DMS 273 treated with DMSO at 0.1 percent for 48 hours (cell line): ENCODE data around the gene NTRK2.

ENCODE experiments used
- DNase-seq: peaks from one replicate; lab custom pipeline; 2025; lab: John Stamatoyannopoulos, UW

Gene NTRK2

DNA sequence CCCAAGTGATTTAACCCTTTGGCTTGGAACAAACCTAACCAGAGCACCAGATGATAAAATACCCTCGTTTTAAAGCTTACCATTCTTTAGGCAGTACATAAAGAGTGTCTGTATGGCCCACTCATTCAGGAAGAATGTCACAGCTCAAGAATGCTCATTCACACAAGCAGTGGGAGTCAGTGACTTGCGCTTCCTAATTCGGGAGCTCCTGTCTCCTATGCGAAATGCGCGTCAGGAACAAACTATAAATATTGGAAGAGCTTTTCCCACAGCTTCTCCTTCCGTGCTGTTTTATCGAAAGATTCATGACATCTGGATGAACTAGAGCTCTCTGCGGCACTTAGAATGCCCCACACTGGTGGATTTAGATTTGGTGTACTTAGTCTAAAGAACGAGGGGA lies 66.6 kb downstream of the NTRK2 start:
- no peak for DNase-seq

DNA sequence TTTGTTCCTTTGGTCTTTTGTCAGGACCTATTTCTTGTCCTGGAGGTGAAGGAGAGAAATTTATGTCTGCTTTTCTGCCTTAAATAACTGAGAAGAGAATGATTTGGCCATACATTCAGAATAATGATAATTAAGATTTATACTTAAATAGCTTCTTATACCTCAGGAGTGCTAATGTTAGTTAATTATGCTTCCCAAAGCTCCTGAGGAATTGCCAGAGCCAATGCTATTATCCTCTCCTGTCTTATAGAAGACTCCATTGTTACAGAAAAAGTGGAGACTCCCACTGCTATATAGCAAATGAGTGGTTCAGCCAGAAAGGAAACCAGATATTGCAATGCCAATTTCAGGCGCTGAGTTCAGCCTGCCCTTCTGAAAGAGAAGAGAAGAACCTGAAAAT lies 67.0 kb downstream of the NTRK2 start:
- no peak for DNase-seq

DNA sequence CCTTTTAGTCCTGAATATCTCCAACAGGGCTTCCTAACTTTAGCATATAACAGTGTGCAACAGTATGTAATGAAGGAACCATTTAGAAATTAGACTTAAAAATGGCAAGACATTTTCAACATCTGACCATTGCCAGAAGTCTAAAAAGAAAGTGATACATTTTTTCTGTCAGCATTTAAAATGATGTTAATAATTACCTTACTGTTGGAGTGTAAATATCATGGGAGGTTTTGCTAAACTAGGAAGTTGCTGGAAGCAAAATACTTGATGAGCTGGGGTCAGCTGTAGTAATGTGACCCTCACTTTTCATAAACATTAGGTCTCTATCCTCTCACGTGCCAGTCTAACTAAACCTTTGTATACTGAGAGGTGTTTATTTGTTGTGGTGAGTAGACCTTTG lies 68.8 kb downstream of the NTRK2 start:
- DNase-seq: no peak

DNA sequence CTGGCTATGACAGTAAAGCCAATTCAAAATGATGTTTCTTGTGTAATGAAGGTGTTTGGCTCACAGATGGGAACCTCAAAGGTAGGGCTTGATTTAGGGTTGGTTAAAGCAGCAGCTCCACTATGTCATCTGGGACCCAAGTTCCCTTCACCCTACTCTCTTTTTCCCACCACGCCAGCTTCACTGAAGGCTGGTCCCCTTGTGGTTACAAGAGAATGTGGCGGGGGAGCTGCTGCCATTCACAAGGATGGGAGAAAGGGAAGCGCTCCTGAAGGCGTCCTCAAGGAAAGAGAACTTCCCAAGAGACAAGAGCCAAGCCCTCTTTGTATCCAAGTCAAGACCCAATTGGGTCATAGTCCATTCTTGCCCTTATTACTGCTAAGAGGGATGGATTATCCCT lies 72.7 kb downstream of the NTRK2 start:
- no peak for DNase-seq

DNA sequence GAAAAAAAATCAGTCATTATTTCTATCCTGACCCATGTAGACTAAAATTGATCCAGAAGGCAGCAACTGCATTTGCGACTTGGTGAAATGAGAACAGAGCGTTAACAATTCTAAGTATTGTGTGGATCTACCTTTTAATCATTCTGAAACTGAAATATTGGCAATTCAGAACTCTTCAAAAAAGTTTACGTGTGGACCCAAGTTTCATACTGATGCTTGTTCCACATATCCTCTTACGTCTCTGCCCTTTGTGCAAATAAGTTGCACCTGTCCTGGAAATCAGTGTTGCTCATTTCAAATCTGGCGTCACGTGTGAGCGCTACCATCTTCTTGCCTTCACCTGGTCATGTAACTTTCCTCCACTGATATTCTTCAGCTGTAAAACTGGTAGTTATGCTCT lies 74.7 kb downstream of the NTRK2 start:
- DNase-seq: no peak

DNA sequence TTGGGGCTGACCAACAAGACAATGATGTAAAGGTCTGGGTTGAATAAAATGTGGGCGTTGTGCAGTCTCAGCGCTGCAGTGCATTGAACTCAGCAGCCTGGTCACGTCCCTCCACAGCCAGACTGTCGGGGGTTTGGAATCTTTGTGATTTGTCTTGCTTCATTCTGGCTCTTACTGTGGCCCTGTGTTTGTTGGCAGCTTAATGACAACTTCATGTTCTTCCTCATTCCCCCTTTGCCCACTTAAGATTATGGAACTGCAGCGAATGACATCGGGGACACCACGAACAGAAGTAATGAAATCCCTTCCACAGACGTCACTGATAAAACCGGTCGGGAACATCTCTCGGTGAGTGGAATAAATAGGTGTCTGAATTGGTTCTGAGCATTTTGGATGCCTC lies 75.2 kb downstream of the NTRK2 start:
- DNase-seq: no peak

DNA sequence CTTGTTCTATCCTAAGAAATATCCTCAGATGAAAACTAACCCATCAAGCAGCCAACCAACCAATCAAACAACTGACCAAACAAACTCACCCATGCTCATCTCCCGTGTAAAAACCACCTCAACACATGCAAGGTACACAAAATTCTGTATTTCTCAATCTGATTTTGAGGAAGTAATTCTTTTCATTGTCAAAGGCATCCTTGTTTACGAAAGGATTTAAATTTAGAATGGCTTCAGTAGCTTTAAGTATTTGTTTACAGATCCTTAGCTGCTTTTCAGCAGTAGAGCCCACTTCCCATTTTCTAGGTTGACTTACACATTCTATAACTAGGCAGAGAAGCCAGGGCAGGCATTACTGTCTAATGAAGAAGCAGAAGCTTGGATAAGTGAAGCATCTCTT lies 78.6 kb downstream of the NTRK2 start:
- no peak for DNase-seq

DNA sequence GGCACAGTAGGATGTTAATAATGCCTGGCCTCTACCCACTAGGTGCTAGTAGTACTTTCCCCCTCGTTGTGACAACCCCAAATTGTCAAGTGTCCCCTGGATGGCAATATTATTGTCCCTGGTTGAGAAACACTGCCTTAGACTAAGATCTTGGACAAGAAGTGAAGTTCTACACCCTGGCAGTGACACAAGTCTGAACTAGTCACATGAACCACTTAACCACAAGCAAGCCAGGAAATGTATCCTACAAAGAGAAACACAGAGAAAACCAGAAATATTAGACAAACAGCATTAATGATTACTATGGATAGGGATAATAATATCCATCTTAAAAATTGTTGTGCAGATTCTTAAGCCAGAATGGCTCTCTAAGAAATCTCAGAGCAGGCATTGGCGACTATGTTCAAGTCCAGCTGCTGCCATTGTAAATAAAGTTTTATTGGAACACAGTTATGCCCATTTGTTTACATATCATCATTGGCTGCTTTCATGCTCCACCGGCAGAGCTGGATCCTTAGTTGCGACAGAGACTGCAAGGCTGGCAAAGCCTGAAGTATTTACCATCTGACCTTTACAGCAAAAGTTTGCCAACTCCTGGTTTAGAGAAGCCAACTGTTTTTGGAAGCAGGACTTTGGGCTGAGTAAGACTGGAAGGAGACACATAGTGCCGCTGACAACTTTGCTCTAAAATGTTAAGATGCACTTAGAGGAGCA lies 80.8 kb downstream of the NTRK2 start:
- DNase-seq: no peak

DNA sequence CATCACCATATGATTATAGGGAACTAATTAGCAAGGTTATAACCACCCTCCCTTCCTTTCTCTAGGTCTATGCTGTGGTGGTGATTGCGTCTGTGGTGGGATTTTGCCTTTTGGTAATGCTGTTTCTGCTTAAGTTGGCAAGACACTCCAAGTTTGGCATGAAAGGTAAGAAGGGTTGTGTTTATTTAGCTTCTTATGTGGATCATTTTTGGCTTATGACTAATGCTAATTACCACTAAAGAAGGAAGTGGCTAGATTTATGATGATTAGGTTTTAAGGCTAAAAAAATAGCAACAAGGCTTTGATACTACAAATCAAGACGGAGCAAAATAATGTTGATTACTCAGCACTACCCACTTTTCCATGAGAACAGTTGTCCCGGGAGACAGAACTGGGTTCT lies 82.4 kb downstream of the NTRK2 start:
- DNase-seq: no peak

DNA sequence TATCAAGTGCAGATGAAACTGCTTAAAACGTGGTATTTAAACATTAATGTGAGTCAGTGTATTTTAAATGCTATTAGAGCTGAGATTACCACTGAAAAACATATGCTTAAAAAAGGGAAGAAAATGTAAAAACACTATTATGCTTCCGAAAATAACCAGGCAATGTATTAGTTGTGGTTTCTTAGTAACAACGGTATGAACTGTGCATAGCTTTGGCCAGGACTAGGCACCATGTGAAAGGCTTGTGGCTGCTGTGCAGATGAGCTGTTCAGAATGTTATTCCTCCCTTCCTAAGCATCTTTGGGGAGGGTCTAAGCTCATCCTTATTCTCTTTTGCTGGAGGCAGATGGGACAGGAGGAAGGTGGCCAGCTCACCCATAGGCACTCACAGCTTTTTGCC lies 84.9 kb downstream of the NTRK2 start:
- no peak for DNase-seq

DNA sequence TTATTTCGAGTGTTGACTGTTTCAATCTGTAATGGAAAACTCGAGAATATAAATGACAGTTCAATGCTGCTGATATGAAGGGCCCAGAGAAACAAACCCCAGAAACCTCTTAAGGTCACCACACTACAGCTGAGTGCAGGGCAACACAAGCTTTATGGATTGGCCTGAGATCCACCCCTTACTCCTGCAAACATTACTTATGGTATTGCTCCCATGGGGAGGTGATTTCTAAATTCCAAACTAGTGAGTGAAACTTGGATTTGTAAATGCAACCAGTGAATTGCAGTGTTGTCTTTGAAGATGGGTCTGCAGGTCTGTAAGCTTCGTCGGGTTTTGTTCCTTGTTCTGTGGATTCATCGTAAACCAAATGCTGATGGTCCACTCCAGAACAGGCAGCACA lies 85.4 kb downstream of the NTRK2 start:
- DNase-seq: no peak

DNA sequence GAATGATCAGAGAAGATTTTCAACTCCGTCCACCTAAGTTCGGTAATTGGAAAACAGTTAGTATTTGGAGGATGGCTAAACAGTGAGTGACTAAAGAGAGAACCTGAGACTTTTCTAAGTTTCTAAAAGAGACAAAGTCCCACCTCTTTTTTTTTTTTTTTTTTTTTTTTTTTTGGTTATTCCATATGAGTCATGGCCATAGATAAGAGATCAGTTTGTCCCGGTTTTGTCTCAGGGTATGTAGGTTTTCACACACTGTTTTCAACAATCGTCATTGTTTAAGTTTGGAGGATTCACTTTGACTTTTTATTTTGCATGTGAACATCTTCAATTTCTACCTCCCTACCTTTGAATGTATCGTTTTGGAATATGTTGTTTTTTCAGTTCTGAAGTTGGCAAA lies 85.9 kb downstream of the NTRK2 start:
- no peak for DNase-seq

DNA sequence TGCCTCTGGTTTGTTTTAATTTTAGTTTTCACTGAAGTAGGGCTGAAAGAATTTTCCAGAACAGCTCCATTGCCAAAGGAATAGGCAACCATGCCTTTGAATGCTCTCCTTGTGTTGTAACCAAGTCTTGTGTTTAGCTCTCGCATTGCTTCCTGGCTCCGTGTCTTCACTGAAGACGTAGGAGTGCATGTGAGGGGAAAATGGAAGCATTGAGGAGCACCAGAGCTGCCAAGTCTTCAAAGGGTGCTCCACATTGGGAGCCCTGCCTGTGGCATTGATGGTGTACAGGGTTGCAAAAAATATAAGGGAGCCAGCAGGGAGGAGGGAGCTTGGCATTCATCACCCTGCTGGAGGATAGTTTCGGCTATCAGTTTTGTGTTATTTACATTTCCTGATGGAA lies 86.6 kb downstream of the NTRK2 start:
- no peak for DNase-seq

DNA sequence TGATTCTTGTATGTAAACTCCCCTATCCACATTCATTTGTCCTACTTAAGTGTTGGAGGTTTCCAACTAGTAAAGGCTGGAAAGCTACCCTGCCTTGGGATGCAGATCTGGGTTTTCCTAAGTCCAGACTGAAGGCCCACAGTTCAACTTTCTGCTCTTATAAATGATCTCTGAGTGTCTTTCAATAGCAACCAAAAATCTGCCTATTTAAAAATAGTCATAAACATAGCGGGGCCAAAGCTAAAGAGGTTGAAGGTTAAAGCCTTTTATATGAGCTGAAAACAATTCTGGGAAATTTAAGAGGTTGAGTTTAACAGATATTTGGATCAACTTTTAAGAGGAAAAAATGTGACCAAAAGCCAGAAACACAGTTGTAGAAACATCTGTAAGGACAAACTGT lies 87.2 kb downstream of the NTRK2 start:
- no peak for DNase-seq

DNA sequence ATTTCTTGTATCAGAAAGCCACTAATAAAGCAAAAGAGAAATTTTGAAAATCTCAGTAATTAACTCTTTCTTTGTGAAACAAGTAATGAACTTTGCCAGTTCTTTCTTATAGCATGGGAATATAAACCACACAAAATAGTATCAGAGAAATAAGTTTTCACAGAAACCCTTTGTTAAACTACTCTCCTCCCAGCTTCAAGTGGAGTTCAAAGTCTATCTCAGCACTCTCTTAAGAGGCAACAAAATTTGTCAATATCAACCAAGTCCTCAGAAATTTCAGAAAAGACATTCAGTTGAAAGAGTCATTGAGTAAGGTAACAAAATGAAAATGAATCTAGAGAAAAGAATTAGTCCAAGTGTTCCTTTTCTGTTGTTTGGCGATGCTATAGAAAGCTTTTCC lies 89.3 kb downstream of the NTRK2 start:
- no peak for DNase-seq

DNA sequence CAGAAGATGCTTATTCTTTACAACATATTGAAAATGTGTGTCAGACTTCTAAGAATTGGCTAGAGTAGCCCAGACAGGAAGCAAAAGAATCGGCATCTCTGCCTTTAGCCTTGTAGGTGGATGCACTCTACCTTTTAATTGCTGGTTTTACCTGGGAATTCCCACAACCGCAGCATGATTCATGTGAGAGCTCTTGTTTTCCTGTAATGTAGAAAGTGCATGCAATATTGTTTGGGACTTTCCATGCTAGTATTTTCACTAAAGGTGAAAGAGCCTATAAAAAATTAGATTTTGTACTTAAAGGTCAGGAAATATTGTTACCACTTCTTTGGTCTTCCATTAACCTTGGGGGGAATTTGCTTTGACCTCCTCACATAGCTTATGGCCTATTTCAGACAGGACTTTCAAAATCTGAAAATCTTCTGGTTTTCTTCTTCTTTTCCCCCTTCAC lies 89.8 kb downstream of the NTRK2 start:
- no peak for DNase-seq

DNA sequence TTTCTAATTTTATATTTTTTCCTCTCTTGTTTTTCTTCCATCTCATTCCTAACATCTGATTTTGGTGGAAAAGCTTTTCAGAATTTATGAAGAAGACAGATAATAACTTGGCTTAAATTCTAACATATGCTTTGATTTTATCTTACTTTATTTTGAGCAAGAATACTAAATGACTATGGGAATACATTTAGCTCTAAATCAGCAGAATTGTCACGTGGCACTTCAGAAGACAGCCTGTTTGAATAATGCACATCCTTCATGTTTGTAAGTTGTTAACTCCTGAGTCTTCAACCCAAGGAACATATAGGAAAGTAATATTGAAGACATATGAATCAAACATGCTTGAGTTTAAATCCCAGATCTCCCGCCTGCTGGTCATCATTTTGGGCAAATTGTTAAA lies 90.3 kb downstream of the NTRK2 start:
- DNase-seq: no peak

DNA sequence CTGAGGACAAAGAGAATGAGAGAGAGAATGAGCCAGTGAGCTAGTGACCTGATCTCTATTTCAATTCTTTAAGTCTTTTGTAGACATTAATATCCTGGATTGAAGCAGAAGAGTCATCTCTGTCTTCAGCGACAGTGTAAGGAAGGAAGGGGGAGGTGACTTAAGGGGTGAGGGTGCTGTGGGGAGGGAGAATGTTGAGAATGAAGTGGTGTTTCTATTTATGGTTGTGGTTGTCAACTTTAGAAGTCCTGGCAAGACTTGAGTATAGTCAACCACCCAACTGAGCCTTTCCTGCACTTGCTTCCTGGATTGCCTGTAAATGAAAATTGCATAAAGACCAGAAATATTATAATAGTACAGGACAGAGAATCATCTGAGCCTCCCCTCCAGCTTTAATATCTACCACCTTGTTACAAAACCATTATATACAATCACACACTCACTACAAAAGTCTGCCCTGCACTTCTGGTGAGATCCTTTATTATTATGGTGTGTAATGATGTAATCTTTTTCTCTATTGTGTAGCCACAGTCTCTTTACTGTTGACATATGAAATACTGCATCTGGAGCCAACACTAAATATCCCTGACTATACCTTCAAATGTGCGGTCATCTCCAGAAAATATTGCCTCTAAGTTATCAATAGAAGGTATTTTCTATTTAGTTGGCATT lies 91.7 kb downstream of the NTRK2 start:
- DNase-seq: no peak

DNA sequence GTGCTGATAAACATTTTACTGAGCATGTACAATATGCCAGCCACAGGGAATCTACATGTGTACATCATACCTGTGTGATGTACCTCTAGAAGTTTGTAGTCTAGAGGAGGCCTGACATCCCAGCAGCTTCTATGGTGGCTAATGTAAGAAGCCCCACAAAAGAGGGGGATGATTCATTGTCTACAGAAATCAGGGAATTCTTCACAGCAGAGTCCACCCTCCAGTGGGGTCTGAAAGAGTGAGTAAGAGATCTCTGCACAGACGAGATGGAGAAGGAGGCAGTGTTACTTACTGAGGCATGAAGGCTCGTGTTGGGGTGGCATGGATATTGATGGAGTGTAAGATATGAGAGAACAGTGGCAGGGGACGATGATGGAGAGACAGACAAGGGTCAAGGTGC lies 103.0 kb downstream of the NTRK2 start:
- DNase-seq: no peak

DNA sequence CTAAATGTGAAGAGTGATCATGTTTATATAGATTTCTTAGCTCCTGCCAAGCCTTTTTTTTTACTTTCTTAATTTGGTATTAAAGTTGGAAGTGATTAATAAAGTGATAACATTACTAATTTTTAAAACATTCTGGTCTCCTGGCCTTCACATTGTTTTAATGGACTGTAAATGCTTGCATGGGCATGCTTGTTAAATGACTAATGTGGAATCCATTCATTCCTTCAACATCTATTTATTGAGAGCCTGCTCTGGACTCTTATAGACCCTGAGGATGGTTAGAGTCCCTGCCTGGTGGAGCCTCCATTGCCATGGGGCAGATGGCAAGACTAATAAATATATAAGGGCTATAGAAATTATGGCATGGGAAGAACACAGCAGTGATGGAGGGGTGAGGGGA lies 103.5 kb downstream of the NTRK2 start:
- DNase-seq: no peak

DNA sequence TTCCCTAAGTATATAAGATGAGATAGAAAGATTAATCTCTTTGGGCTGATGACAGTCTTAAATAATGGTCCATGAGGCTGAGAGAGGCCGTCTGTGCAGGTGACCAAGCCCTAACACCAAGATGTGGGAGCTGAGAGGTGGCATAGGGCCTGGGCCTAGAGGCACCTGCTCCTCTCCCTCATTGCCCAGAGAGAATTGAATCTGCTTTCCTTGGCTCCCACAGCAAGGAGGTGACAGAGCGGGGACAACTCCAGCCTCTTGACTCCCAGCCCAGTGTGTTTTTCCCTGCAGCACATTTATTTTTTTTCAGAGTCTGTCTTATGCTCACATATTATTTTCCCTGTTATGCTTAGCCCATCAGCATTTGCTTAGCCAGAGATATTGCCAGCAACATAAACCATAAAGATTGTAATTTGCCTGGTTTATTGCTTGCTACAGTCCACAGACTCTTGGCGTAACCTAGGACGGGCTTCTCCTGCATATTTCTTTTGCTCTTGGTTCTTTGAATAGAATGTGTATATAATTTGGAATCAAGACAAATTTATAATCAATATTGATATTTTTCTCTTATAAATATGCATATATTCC lies 105.6 kb downstream of the NTRK2 start:
- DNase-seq: no peak

DNA sequence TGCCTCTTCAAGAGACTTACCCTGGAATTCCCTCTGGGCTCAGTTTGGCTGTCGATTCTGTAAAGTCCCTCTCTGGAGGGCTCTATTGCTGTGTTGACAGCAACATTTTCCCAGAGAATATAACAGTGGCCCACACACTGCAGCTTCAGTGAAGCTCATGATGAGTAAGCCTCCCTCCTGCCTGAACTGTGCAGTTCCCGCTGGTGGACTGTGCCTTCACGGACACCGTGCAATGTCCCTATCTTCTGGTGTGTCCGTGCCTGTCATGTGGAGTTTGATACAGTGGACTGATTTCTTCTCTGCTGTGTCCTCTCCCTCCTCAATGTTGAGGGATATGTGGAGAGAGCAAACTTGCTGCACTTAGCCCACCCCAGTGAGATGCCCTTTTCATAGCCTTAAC lies 109.0 kb downstream of the NTRK2 start:
- DNase-seq: no peak

DNA sequence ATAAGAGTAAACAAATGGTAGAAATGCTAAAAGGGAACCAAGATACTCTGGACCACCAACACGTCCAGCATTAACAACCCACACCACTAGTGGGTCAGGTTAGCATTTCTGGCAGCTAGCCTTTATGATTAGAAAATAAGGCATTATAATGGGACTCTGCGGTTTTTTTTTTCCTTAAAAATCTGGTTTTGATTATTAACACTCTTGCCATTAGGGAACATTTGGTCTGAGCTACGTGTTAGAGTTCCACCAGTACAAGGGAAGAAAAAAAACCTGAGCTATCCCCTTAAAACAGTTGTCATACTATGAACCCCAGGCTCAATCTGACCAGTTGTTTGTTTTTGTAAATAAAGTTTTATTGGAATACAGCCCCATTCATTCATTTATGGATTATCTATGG lies 110.4 kb downstream of the NTRK2 start:
- no peak for DNase-seq

DNA sequence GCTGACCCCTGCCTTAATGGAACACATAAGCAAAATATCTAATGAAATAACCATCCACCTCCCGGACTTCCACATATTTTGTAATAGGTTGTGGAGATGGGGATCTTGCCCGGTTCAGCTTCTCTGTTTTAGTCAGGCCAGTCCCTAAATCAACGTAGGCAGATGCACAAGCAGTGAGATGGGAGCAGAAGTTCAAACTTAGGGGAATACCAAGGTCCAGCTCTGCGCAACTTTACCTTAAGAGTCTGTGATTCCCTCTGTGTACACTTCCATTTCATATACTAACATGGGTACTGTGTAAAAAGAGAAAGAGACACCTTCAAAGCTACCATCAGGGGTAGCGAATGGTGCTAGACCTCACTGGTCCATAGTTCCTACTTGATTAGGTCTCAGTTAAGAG lies 110.9 kb downstream of the NTRK2 start:
- DNase-seq: no peak
